GM12892 (cell line): ENCODE measurements around the gene MAPRE2.

Source experiments
- POLR2A ChIP-seq: IDR thresholded peaks from 2 replicates; pipeline ENCODE4 v1.6.1; 2011; ENCODE audit warnings: low read depth, low read length, control low read depth
- POLR2AphosphoS5 ChIP-seq: IDR thresholded peaks from 2 replicates; pipeline ENCODE4 v1.6.1; 2011; ENCODE audit warnings: low read depth, low read length, control low read depth

DNA sequence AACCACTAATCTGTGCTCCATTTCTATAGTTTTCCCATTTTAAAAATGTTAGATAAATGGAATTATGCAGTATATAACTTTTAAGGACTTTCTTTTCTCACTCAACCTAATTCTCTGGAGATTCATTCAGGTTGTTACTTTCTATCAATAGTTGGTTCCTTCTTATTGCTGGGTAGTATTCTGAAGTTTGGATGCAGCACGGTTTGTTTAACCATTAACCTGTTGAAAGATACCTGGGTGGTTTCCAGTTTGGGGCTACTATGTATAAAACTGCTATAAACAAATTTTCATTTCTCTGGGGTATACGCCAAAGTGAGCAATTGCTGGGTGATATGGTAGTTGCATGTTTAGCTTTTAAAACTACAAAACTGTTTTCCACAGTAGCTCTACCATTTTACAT lies 39.1 kb upstream of the MAPRE2 start:
- TF ChIP-seq POLR2AphosphoS5: no peak
- no peak for TF ChIP-seq POLR2A
